ENCODE data around the gene OR2V1. TPM values are rescaled to one million over a fixed set of nuclear protein-coding genes. Genes with fewer than 3 reads are reported as not detected.

The OR2V1 gene
- total and polyA plus RNA-seq, 2 of the 4 experiments (the other 2 are of a cell fraction), result not detected

- intact Hi-C loops (cut with micrococcal nuclease) (no loop called here), in situ Hi-C loops (cut with MboI; ENCODE audit: low sequenced_read_pairs) (no loop called here), dilution Hi-C loops (cut with HindIII; ENCODE audit: low sequenced_read_pairs, unreplicated experiment) (no loop called here)
- H3K79me1 ChIP-seq (ENCODE audit: low read depth in 1 of 2, low read length in 2 of 2), result no peaks in the 10 kb centered on the region
- H2BK15ac ChIP-seq (ENCODE audit: low read depth, low read length), result no peak overlapping the region
- H2AK5ac ChIP-seq (ENCODE audit: low read depth, low read length), result no peak overlapping the region
- no peak overlapping the region for H2BK120ac ChIP-seq (ENCODE audit: low read depth, low read length)
- no peak overlapping the region for H4K91ac ChIP-seq (ENCODE audit: insufficient read depth, low read depth, low read length)
- no peak overlapping the region for H3K27ac ChIP-seq (ENCODE audit: insufficient read depth, low read length)
- WGBS, 2 experiments (ENCODE audit: extremely low coverage in 2 of 2, insufficient read length in 1 of 2), result 29% methylated on average over 6 of the region's 17 CpGs; no CpG with 5 or more reads in 1 of the 2 experiments
- no peak overlapping the region for H3K4me3 ChIP-seq (ENCODE audit: insufficient read depth, low read depth, low read length)
- no peak overlapping the region for H3K4ac ChIP-seq (ENCODE audit: low read depth, low read length)
- H4K20me1 ChIP-seq (ENCODE audit: insufficient read depth, low read length), result no peaks in the 10 kb centered on the region
- ChIA-PET CTCF (no interaction called here), POLR2A (ENCODE audit: unreplicated experiment) (no interaction called here)
- H2BK20ac ChIP-seq (ENCODE audit: low read depth, low read length), result no peak overlapping the region
- no peaks in the 10 kb centered on the region for H3K4me1 ChIP-seq (ENCODE audit: control insufficient read depth, insufficient read depth, low read length)
- H3K18ac ChIP-seq (ENCODE audit: low read depth, low read length), result no peak overlapping the region
- no peak overlapping the region for H3K23ac ChIP-seq (ENCODE audit: low read depth, low read length)
- no peak overlapping the region for H3K14ac ChIP-seq (replicated peaks; ENCODE audit: low read depth, low read length)
- H3K9ac ChIP-seq (ENCODE audit: low read depth, low read length), result no peak overlapping the region
- no peaks in the 10 kb centered on the region; the same call in 1 of the 2 replicates for H3K9me3 ChIP-seq (ENCODE audit: control insufficient read depth, insufficient read depth, low read length)
- peaks cover 7% of the 10 kb centered on the region for H3K27me3 ChIP-seq (ENCODE audit: control insufficient read depth, insufficient read depth, low read length)
- ATAC-seq (ENCODE audit: low read depth) (no peak), DNase-seq (no peak)
- no peak overlapping the region for H2AK9ac ChIP-seq (replicated peaks; ENCODE audit: low read depth, low read length, poor library complexity)
- TF ChIP-seq MXI1 (IDR thresholded peaks at IDR 0.05; ENCODE audit: borderline replicate concordance, low read depth, low read length), result no peak
- no peak for TF ChIP-seq BHLHE40 (IDR thresholded peaks at IDR 0.05; ENCODE audit: low read depth, low read length)
- no peak for TF ChIP-seq SMC3 (IDR thresholded peaks at IDR 0.05; ENCODE audit: low read depth, low read length)
- no peak for TF ChIP-seq CHD1 (IDR thresholded peaks at IDR 0.05; ENCODE audit: low read depth, low read length)
- TF ChIP-seq MAFK (IDR thresholded peaks at IDR 0.05; ENCODE audit: low read depth, low read length), result no peak
- no peak for TF ChIP-seq POLR2A (IDR thresholded peaks at IDR 0.05; ENCODE audit: low read depth, low read length)
- no peak for TF ChIP-seq RCOR1 (IDR thresholded peaks at IDR 0.05; ENCODE audit: insufficient replicate concordance, low read length)
- TF ChIP-seq ELK1 (IDR thresholded peaks at IDR 0.05; ENCODE audit: borderline replicate concordance, low read depth, low read length), result no peak
- TF ChIP-seq MAZ (IDR thresholded peaks at IDR 0.05; ENCODE audit: borderline replicate concordance, low read depth, low read length), result no peak
- no peak for TF ChIP-seq CTCF (conservative IDR thresholded peaks at IDR 0.05; ENCODE audit: low read depth, low read length)
- no peak for TF ChIP-seq NFE2L2 (IDR thresholded peaks at IDR 0.05; ENCODE audit: low read depth, low read length)
- no peak for TF ChIP-seq USF2 (IDR thresholded peaks at IDR 0.05; ENCODE audit: low read depth, low read length)
- TF ChIP-seq RFX5 (IDR thresholded peaks at IDR 0.05; ENCODE audit: low read depth, low read length), result no peak
- H2AFZ ChIP-seq (replicated peaks; ENCODE audit: low read length, poor library complexity), result no peak overlapping the region
- H4K5ac ChIP-seq (ENCODE audit: low read depth, low read length), result no peak overlapping the region
- BruUV-seq (replicated peaks), result no TSS peak
- no peak overlapping the region for H4K8ac ChIP-seq (ENCODE audit: low read depth in 2 of 2, low read length in 2 of 2)
- H3K56ac ChIP-seq (ENCODE audit: extremely low read depth, insufficient read depth, low read length), result no peak overlapping the region
- H3K4me2 ChIP-seq (ENCODE audit: low read depth, low read length), result no peak overlapping the region
- H3K9me1 ChIP-seq (ENCODE audit: insufficient read depth, low read length), result no peaks in the 10 kb centered on the region
- H3K36me3 ChIP-seq (ENCODE audit: control insufficient read depth, insufficient read depth, low read length), result no peaks in the 10 kb centered on the region
- H2BK5ac ChIP-seq (ENCODE audit: low read depth, low read length, poor library complexity, severe bottlenecking), result no peak overlapping the region
These were observed 44.7 kb downstream of the OR2V1 start for GRCh38 chr5:181086026-181086883.
